DMS 273 (cell line): ENCODE results near the gene ACTR2.
A peak's percentile ranks its signal among the peaks of the same experiment; 100 is the strongest.
"Not testable (repeated sequence)": the region's sequence is repeated elsewhere in the genome, so short reads cannot be mapped to it uniquely, and the experiment has no call there.

Experiments
- DNase-seq: peaks from one replicate; lab custom pipeline; 2025; ENCODE audit not compliant: unreplicated experiment; lab: John Stamatoyannopoulos, UW

The ACTR2 gene

GRCh38 chr2:65311049-65311448 lies 83.4 kb downstream of the ACTR2 start:
- DNase-seq, result no peak

GRCh38 chr2:65311596-65311995 lies 84.0 kb downstream of the ACTR2 start:
- DNase-seq, result no peak

GRCh38 chr2:65313126-65313953 lies 85.7 kb downstream of the ACTR2 start:
- no peak for DNase-seq

GRCh38 chr2:65313954-65314256 lies 86.3 kb downstream of the ACTR2 start:
- no peak for DNase-seq

GRCh38 chr2:65314801-65315441 lies 87.3 kb downstream of the ACTR2 start:
- no peak for DNase-seq

GRCh38 chr2:65316072-65316471 lies 88.4 kb downstream of the ACTR2 start:
- no peak for DNase-seq

- DNase-seq, result not testable (repeated sequence)
Observed at GRCh38 chr2:65317351-65317750, 89.7 kb downstream of the ACTR2 start.

- DNase-seq, result no peak
Observed at GRCh38 chr2:65317841-65318240, 90.2 kb downstream of the ACTR2 start.

- DNase-seq, result no peak
Observed at GRCh38 chr2:65319072-65319673, 91.5 kb downstream of the ACTR2 start.

- DNase-seq, result no peak
Observed at GRCh38 chr2:65319674-65320041, 92.0 kb downstream of the ACTR2 start.

- DNase-seq, result peak; percentile 20
Observed at GRCh38 chr2:65320042-65320725, 92.6 kb downstream of the ACTR2 start.
